ENCODE data around the gene RASA3. TPM values are rescaled to one million over a fixed set of nuclear protein-coding genes. Genes with fewer than 3 reads are reported as not detected.

The RASA3 gene
- total RNA-seq, 1 experiment from 2014 or later, result 0.26 TPM

DNA sequence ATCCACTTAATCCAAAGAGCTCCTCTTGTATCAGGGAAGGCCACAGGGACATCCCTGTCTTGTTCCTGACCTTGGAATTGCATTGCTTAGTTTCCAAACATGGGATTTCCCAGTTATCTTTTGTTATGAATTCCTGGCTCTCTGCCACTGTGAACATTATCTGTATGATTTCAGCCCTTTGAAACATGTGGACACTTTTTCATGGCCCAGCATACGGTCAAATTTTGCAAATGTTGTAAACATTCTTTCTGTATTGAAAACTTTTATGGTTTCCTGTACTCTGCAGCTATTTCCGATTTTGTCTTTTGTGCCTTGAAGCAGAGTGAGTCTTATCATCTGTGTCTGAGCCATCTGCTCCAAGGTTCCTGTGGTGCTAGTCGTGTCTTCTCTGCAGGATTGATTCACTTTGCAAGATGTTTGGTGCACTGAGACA, 42.1 kb upstream of the RASA3 start:
- no peaks in the 10 kb centered on the region for H3K36me3 Mint-ChIP-seq (ENCODE audit: insufficient read depth, unreplicated experiment)
- H3K9me3 Mint-ChIP-seq (ENCODE audit: low read depth, unreplicated experiment), result no peaks in the 10 kb centered on the region
- TF ChIP-seq, protein P1, sequence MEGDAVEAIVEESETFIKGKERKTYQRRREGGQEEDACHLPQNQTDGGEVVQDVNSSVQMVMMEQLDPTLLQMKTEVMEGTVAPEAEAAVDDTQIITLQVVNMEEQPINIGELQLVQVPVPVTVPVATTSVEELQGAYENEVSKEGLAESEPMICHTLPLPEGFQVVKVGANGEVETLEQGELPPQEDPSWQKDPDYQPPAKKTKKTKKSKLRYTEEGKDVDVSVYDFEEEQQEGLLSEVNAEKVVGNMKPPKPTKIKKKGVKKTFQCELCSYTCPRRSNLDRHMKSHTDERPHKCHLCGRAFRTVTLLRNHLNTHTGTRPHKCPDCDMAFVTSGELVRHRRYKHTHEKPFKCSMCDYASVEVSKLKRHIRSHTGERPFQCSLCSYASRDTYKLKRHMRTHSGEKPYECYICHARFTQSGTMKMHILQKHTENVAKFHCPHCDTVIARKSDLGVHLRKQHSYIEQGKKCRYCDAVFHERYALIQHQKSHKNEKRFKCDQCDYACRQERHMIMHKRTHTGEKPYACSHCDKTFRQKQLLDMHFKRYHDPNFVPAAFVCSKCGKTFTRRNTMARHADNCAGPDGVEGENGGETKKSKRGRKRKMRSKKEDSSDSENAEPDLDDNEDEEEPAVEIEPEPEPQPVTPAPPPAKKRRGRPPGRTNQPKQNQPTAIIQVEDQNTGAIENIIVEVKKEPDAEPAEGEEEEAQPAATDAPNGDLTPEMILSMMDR (IDR thresholded peaks at IDR 0.05; ENCODE audit: unreplicated experiment), result no peak
- no peaks in the 10 kb centered on the region for H3K27me3 Mint-ChIP-seq (ENCODE audit: unreplicated experiment)
- no peak overlapping the region for H3K4me3 Mint-ChIP-seq (ENCODE audit: low read depth, unreplicated experiment)
- no peak for DNase-seq
- intact Hi-C loops (cut with micrococcal nuclease; ENCODE audit: unreplicated experiment), result no loop called here
- CTCF ChIA-PET, result no interaction called here
- H3K27ac Mint-ChIP-seq (ENCODE audit: unreplicated experiment), result no peak overlapping the region
- no peaks in the 10 kb centered on the region for H3K4me1 Mint-ChIP-seq (ENCODE audit: low read depth, unreplicated experiment)
- no TSS peak for BruUV-seq (replicated peaks)

DNA sequence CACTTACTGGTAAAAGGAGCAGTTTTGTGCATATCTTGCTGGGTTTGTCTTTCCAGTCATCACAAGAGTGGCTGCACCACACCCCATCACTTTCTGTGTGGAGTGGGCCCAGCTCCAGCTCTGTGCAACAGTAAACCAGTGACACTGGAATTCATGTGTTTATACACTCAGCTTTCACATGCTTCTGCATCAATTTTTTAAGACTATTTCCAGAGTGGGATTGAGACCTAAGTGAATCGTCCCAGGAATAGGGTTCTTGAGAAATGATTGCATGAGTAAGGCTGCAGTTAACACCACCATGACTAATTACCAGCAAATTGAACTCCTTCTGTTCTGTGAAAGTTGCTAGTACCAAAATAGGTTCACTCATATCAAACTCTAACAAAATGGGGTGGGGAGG, 41.3 kb upstream of the RASA3 start:
- intact Hi-C loops (cut with micrococcal nuclease; ENCODE audit: unreplicated experiment), result no loop called here
- H3K27me3 Mint-ChIP-seq (ENCODE audit: unreplicated experiment), result no peaks in the 10 kb centered on the region

DNA sequence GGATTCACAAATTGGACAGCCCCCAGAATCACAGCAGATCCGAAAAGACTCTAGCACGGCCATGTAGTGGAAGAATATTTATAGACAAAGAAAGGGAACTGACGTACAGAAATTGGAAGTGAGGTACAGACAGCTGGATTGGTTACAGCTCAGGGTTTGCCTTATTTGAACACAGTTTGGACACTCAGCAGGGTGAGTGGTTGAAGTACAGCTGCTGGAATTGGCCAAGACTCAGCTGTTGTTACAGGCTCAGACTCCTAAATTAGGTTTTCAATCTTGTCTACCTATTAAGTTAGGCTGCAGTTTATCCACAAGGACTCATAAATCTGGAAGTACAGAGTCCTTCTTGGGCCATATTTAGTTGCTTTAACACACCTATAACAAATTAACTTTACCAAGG, 40.8 kb upstream of the RASA3 start:
- H3K4me3 Mint-ChIP-seq (ENCODE audit: low read depth, unreplicated experiment), result no peak overlapping the region
- no peaks in the 10 kb centered on the region for H3K4me1 Mint-ChIP-seq (ENCODE audit: low read depth, unreplicated experiment)
- H3K36me3 Mint-ChIP-seq (ENCODE audit: insufficient read depth, unreplicated experiment), result no peaks in the 10 kb centered on the region
- TF ChIP-seq, protein P1 (IDR thresholded peaks at IDR 0.05; ENCODE audit: unreplicated experiment), result no peak
- DNase-seq, result no peak
- H3K9me3 Mint-ChIP-seq (ENCODE audit: low read depth, unreplicated experiment), result no peaks in the 10 kb centered on the region
- no peak overlapping the region for H3K27ac Mint-ChIP-seq (ENCODE audit: unreplicated experiment)
- intact Hi-C loops (cut with micrococcal nuclease; ENCODE audit: unreplicated experiment), result no loop called here
- no TSS peak for BruUV-seq (replicated peaks)
- CTCF ChIA-PET, result no interaction called here
- no peaks in the 10 kb centered on the region for H3K27me3 Mint-ChIP-seq (ENCODE audit: unreplicated experiment)

More for the DNA sequence above, 41.3 kb upstream of the RASA3 start:
- DNase-seq, result no peak
- TF ChIP-seq, protein P1 (IDR thresholded peaks at IDR 0.05; ENCODE audit: unreplicated experiment), result no peak
- H3K9me3 Mint-ChIP-seq (ENCODE audit: low read depth, unreplicated experiment), result no peaks in the 10 kb centered on the region
- no peaks in the 10 kb centered on the region for H3K36me3 Mint-ChIP-seq (ENCODE audit: insufficient read depth, unreplicated experiment)
- no peak overlapping the region for H3K4me3 Mint-ChIP-seq (ENCODE audit: low read depth, unreplicated experiment)
- H3K27ac Mint-ChIP-seq (ENCODE audit: unreplicated experiment), result no peak overlapping the region
- CTCF ChIA-PET, result no interaction called here
- BruUV-seq (replicated peaks), result no TSS peak
- H3K4me1 Mint-ChIP-seq (ENCODE audit: low read depth, unreplicated experiment), result no peaks in the 10 kb centered on the region

DNA sequence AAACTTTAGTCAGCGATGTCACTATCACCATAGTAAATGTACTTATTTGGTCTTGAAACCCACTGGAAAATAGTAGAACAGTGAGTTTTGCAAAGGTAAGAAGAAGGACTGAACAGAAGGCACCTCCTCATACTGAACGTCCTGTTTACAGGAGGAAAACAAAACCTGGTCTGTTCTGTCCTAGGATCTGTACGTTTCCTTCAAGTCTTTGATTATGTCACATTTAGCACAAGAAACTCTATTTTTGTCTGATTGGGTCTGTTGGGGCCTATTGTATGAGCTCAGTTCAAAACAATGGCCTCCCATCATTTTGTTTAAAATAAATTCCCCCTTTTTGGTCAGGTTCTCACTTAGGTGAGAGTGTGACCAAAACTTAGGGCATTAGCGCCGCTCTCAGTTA, 35.5 kb upstream of the RASA3 start:
- CTCF ChIA-PET, result no interaction called here
- no peaks in the 10 kb centered on the region for H3K4me1 Mint-ChIP-seq (ENCODE audit: low read depth, unreplicated experiment)
- no TSS peak for BruUV-seq (replicated peaks)
- no peak overlapping the region for H3K27ac Mint-ChIP-seq (ENCODE audit: unreplicated experiment)
- H3K4me3 Mint-ChIP-seq (ENCODE audit: low read depth, unreplicated experiment), result no peak overlapping the region
- no peak for DNase-seq
- H3K9me3 Mint-ChIP-seq (ENCODE audit: low read depth, unreplicated experiment), result no peaks in the 10 kb centered on the region
- no peaks in the 10 kb centered on the region for H3K27me3 Mint-ChIP-seq (ENCODE audit: unreplicated experiment)
- H3K36me3 Mint-ChIP-seq (ENCODE audit: insufficient read depth, unreplicated experiment), result no peaks in the 10 kb centered on the region
- intact Hi-C loops (cut with micrococcal nuclease; ENCODE audit: unreplicated experiment), result no loop called here
- TF ChIP-seq, protein P1 (IDR thresholded peaks at IDR 0.05; ENCODE audit: unreplicated experiment), result no peak
